Peyer's patch (tissue), 4 donors: Measurements from ENCODE around the gene APOC3.

Experiments
- POLR2A ChIP-seq, 2 donors: fragments of 450-650 bp; IDR thresholded peaks; one replicate each; pipeline ENCODE4 v1.5.1; 2017; ENCODE audit warnings: antibody characterized with exemption in 2 of 2, mild to moderate bottlenecking in 2 of 2, moderate library complexity in 2 of 2
- TF ChIP-seq, protein P1 (sequence below), 6 experiments: fragments of 450-650 bp in 4 of 6; fragments of 200-600 bp in 2 of 6; sonication (generic) in 1 of 6; IDR thresholded peaks; one replicate each; pipeline ENCODE4 v1.5.1; 2017 to 2019; ENCODE audit warnings: antibody characterized with exemption in 6 of 6, mild to moderate bottlenecking in 3 of 6, moderate library complexity in 1 of 6

DNA sequence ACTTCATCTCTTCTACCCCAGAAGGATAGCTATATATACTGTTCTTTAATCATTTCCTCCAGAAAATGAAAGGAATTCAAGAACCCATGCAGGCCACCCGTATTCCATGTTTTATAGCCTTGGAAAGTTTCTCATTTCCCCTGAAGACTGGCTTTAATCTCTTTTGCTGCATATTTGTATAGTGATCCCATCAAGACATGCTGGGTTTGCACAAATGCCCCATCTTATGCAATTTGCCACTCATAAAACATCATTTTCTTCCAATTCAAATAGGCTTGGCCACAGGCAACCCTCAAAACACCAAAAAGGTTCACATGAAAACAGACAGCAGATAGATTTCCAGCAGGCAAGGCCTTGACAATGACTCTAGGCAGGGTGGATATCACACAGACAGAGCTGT lies 36.0 kb downstream of the APOC3 start:
- TF ChIP-seq, protein P1, sequence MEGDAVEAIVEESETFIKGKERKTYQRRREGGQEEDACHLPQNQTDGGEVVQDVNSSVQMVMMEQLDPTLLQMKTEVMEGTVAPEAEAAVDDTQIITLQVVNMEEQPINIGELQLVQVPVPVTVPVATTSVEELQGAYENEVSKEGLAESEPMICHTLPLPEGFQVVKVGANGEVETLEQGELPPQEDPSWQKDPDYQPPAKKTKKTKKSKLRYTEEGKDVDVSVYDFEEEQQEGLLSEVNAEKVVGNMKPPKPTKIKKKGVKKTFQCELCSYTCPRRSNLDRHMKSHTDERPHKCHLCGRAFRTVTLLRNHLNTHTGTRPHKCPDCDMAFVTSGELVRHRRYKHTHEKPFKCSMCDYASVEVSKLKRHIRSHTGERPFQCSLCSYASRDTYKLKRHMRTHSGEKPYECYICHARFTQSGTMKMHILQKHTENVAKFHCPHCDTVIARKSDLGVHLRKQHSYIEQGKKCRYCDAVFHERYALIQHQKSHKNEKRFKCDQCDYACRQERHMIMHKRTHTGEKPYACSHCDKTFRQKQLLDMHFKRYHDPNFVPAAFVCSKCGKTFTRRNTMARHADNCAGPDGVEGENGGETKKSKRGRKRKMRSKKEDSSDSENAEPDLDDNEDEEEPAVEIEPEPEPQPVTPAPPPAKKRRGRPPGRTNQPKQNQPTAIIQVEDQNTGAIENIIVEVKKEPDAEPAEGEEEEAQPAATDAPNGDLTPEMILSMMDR (IDR thresholded peaks at IDR 0.05) = no peak
- no peak for TF ChIP-seq POLR2A (IDR thresholded peaks at IDR 0.05)
